Spinal cord (tissue), 10 donors: ENCODE results near the gene LPGAT1. TPM values are rescaled to one million over a fixed set of nuclear protein-coding genes. Genes with fewer than 3 reads are reported as not detected.

Source experiments
- DNase-seq, 6 donors: peaks; one replicate each; pipeline versions ENCODE4 v3.0.0 to v3.0.0-alpha.2; 2013 to 2015; ENCODE audit warnings: low spot score in 6 of 6, low read depth in 4 of 6
- H3K27ac ChIP-seq: one replicate; pipeline ENCODE4 v1.5.1; 2013; ENCODE audit warnings: low read depth, low read length, control low read depth
- H3K27me3 ChIP-seq: one replicate; pipeline ENCODE4 v1.6.1; 2013; ENCODE audit warnings: low read length; ENCODE audit not compliant: control insufficient read depth, insufficient read depth
- H3K36me3 ChIP-seq: one replicate; pipeline ENCODE4 v1.6.1; 2013; ENCODE audit warnings: low read length; ENCODE audit not compliant: control insufficient read depth, insufficient read depth
- H3K4me1 ChIP-seq: one replicate; pipeline ENCODE4 v1.6.1; 2013; ENCODE audit warnings: low read length; ENCODE audit not compliant: control insufficient read depth, insufficient read depth
- H3K4me3 ChIP-seq: one replicate; pipeline ENCODE4 v1.5.1; 2013; ENCODE audit warnings: low read depth, low read length, control low read depth
- H3K9me3 ChIP-seq: one replicate; pipeline ENCODE4 v1.6.1; 2013; ENCODE audit warnings: low read length; ENCODE audit not compliant: control insufficient read depth, insufficient read depth
- WGBS: methylation state at CpG from one replicate; pipeline ENCODE4 v1.1.5; 2013; ENCODE audit warnings: missing lambda C conversion rate; ENCODE audit not compliant: insufficient coverage; 5-methylcytosine and 5-hydroxymethylcytosine counted together
- polyA plus RNA-seq, 2 donors: library from polyadenylated mRNA; unstranded; fragments of 120-200 nt; gene quantifications; one replicate each; pipeline ENCODE4 v1.2.1, GENCODE V29; 2013; ENCODE audit not compliant: insufficient read length in 2 of 2
- total RNA-seq, 2 donors: library from RNA; depleted of rRNA in 1 of 2; stranded (reverse); fragments of 120-200 nt in 1 of 2; fragments of >200 nt in 1 of 2; gene quantifications; one replicate each; pipeline versions ENCODE4 v1.2.3 to v1.2.4, GENCODE V29; 2013 to 2014
- donor health status: healthy.

LPGAT1 gene
- total and polyA plus RNA-seq, 4 donors, result 25.6 to 73.0 (median 37.0) TPM

DNA sequence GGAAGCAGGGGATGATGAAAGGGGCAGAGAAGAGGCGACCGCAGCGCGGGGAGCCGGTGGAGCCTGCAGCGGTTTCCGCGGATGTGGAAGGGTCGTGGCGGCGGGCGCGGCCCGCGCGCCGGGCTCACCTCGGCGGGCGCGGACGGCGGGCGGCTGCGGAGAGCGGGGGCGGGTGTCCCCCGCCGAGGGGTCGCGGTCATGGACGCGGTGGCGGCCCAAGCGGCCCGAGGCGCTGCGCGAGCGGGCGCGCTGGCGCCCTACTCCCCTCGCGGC, 572 bp downstream of the LPGAT1 start:
- no peaks in the 10 kb centered on the region for H3K9me3 ChIP-seq
- no peaks in the 10 kb centered on the region for H3K4me1 ChIP-seq
- under 1% methylated on average over 45 of the region's 45 CpGs for WGBS
- no peaks in the 10 kb centered on the region for H3K36me3 ChIP-seq
- H3K27me3 ChIP-seq, result no peaks in the 10 kb centered on the region
- peak overlapping the region; percentile 49 for H3K4me3 ChIP-seq
- no peak overlapping the region for H3K27ac ChIP-seq
- peak in 1 of 6 donors; percentile 53 for DNase-seq

- peak overlapping the region; percentile 49 for H3K4me3 ChIP-seq
- H3K9me3 ChIP-seq, result no peaks in the 10 kb centered on the region
- 3% methylated on average over 10 of the region's 22 CpGs for WGBS
- no peaks in the 10 kb centered on the region for H3K4me1 ChIP-seq
- DNase-seq, result peak in 3 of 6 donors; percentile 13 to 67 (median 53)
- H3K27me3 ChIP-seq, result no peaks in the 10 kb centered on the region
- H3K27ac ChIP-seq, result no peak overlapping the region
- H3K36me3 ChIP-seq, result no peaks in the 10 kb centered on the region
Observed at GRCh38 chr1:211829343-211830054, 1.1 kb downstream of the LPGAT1 start.

DNA sequence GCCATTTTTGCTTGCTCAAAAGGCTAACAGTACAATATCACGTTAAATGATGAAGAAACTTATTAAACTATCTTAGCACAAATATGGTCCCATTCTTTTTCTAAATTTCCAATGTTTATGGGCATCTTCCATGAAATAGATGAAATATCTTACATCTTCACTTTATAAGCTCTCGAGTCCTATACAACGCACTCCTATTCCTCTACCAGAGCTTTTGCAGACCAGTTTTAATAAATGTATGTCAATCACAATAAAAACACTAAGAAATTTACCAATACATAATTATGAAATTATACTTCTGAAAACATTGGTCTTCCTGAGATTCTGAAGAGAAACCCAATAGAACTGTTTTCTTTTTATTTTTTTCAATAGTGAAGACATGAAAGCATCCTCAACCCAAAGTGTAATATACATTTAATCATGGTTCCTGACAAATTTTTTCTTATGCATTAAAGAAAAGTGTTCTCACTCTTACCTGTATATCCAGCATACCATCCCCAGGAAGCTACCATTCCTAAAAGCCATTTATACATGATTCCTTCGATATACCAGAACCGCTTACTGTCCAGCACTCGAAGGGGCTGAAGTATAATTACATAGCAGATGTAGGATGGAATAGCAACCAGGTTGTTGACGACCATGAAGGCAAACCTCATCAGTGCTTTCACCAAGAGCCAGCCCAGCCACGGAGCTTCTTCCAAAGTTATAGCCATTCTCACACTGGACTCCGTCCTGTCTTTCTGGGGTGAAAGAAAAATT, 1.8 kb downstream of the LPGAT1 start:
- Histone ChIP-seq H3K27ac (no peak overlapping the region), H3K4me3 (peak overlapping the region; percentile 49), H3K4me1 (no peaks in the 10 kb centered on the region), H3K27me3 (no peaks in the 10 kb centered on the region), H3K36me3 (peaks cover 4% of the 10 kb centered on the region), H3K9me3 (no peaks in the 10 kb centered on the region)
- no CpG with 5 or more reads among the region's 9 CpGs for WGBS
- peak in 1 of 6 donors; percentile 37 for DNase-seq

DNA sequence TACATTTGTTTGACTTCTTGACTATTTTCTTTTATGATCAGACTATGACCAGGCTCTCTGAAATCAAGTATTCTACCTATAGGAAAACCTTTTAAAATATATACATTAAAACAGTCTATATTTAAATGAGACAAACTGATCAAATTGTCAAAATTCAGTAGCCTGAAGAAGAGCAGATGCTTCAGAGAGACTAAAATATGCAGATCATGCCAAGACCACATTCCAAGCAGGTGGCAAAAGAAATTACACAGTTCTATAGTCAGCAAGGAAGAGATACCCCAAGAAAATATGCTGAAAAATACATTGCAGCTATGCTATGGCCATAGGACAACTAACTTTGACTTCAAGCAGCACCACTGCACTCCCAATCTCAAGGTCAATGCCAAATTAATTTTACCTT, 3.5 kb downstream of the LPGAT1 start:
- no peaks in the 10 kb centered on the region for H3K27me3 ChIP-seq
- H3K4me3 ChIP-seq, result no peak overlapping the region
- H3K36me3 ChIP-seq, result peaks cover 8% of the 10 kb centered on the region
- no peaks in the 10 kb centered on the region for H3K9me3 ChIP-seq
- H3K4me1 ChIP-seq, result no peaks in the 10 kb centered on the region
- H3K27ac ChIP-seq, result no peak overlapping the region
- peak in 1 of 6 donors; percentile 44 for DNase-seq

- H3K4me1 ChIP-seq, result no peaks in the 10 kb centered on the region
- H3K27ac ChIP-seq, result no peak overlapping the region
- H3K27me3 ChIP-seq, result no peaks in the 10 kb centered on the region
- H3K9me3 ChIP-seq, result no peaks in the 10 kb centered on the region
- no CpG with 5 or more reads among the region's 1 CpG for WGBS
- H3K4me3 ChIP-seq, result no peak overlapping the region
- DNase-seq, result no peak
- H3K36me3 ChIP-seq, result peaks cover 9% of the 10 kb centered on the region
Observed at GRCh38 chr1:211825980-211826379, 4.6 kb downstream of the LPGAT1 start.

- Histone ChIP-seq H3K4me3 (no peak overlapping the region), H3K36me3 (peaks cover 18% of the 10 kb centered on the region), H3K27me3 (no peaks in the 10 kb centered on the region), H3K4me1 (no peaks in the 10 kb centered on the region), H3K27ac (no peak overlapping the region), H3K9me3 (no peaks in the 10 kb centered on the region)
- DNase-seq, result no peak
- 100% methylated on average over 2 of the region's 5 CpGs for WGBS
Observed at GRCh38 chr1:211822677-211823407, 7.7 kb downstream of the LPGAT1 start.

DNA sequence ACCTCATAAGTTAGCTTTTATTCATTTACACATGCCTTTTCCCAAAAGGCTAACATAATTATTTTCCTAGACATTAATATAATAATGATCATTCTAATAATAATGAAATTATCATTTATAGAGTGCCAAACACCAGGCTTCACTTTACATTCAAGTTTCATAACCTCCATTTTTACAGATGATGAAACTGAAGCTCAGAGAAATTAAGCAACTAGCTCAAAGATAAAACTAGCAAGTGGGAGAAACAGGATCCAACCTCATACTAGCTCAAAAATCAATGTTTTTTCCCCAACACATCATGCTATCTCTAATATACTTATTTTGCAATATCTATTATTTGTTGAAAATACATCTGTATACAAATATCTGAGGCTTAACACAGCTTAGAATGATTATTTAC, 14.0 kb downstream of the LPGAT1 start:
- H3K27ac ChIP-seq, result no peak overlapping the region
- no peak for DNase-seq
- peaks cover 17% of the 10 kb centered on the region for H3K36me3 ChIP-seq

GRCh38 chr1:211814313-211814712, 16.2 kb downstream of the LPGAT1 start:
- Histone ChIP-seq H3K4me1 (no peaks in the 10 kb centered on the region), H3K4me3 (no peak overlapping the region), H3K27me3 (no peaks in the 10 kb centered on the region), H3K36me3 (peaks cover 9% of the 10 kb centered on the region), H3K27ac (no peak overlapping the region), H3K9me3 (no peaks in the 10 kb centered on the region)
- whole genome bisulfite sequencing, result no CpG with 5 or more reads among the region's 1 CpG
- DNase-seq, result peak in 1 of 6 donors; percentile 29

More for the DNA sequence above, 14.0 kb downstream of the LPGAT1 start:
- no peak overlapping the region for H3K4me3 ChIP-seq
- H3K9me3 ChIP-seq, result no peaks in the 10 kb centered on the region
- no peaks in the 10 kb centered on the region for H3K4me1 ChIP-seq
- no peaks in the 10 kb centered on the region for H3K27me3 ChIP-seq

GRCh38 chr1:211813590-211813989, 17.0 kb downstream of the LPGAT1 start:
- H3K4me1 ChIP-seq, result no peaks in the 10 kb centered on the region
- H3K27ac ChIP-seq, result no peak overlapping the region
- DNase-seq, result peak in 2 of 6 donors; percentile 34 to 50
- H3K27me3 ChIP-seq, result no peaks in the 10 kb centered on the region
- H3K9me3 ChIP-seq, result no peaks in the 10 kb centered on the region
- no peak overlapping the region for H3K4me3 ChIP-seq
- peaks cover 11% of the 10 kb centered on the region for H3K36me3 ChIP-seq
